VCaP (cell line): ENCODE results near the gene NAA35.

Experiments
- H3K27ac ChIP-seq: fragments of 450-650 bp; 2 replicates; pipeline ENCODE4 v1.5.1; 2017
- CTCF ChIP-seq: fragments of 450-650 bp; conservative IDR thresholded peaks from 2 replicates; pipeline ENCODE4 v1.5.1; 2017; ENCODE audit warnings: mild to moderate bottlenecking, moderate library complexity

The NAA35 gene

GRCh38 chr9:86069206-86069869, 128.4 kb downstream of the NAA35 start:
- H3K27ac ChIP-seq, result no peak overlapping the region

More at GRCh38 chr9:86069206-86069869, 128.4 kb downstream of the NAA35 start:
- no peak for TF ChIP-seq CTCF
